DOHH2 (cell line): Measurements from ENCODE around the gene MMP1.

Experiments
- H3F3A ChIP-seq: fragments of 200-600 bp; sonication (generic), shearing (Covaris generic); 2 replicates; pipeline ENCODE4 v1.6.0; 2016; ENCODE audit warnings: antibody characterized with exemption, mild to moderate bottlenecking; ENCODE audit not compliant: control insufficient read depth, insufficient read depth
- H3K27ac ChIP-seq: fragments of 200-600 bp; sonication (generic); 2 replicates; pipeline ENCODE4 v1.5.1; 2014; ENCODE audit warnings: low read depth, mild to moderate bottlenecking, low read length, moderate library complexity
- H3K27me3 ChIP-seq: fragments of 200-600 bp; sonication (generic); 2 replicates; pipeline ENCODE4 v1.6.1; 2014; ENCODE audit warnings: mild to moderate bottlenecking, low read length, mixed read lengths; ENCODE audit not compliant: control insufficient read depth
- H3K36me3 ChIP-seq: fragments of 200-600 bp; sonication (generic); 2 replicates; pipeline ENCODE4 v1.6.1; 2014; ENCODE audit warnings: mild to moderate bottlenecking, low read length, moderate library complexity, mixed read lengths; ENCODE audit not compliant: control insufficient read depth
- H3K4me1 ChIP-seq: fragments of 200-600 bp; sonication (generic); 2 replicates; pipeline ENCODE4 v1.6.1; 2014; ENCODE audit warnings: mild to moderate bottlenecking, low read length, mixed read lengths; ENCODE audit not compliant: control insufficient read depth
- H3K4me2 ChIP-seq: fragments of 200-600 bp; sonication (generic); 2 replicates; pipeline ENCODE4 v1.6.0; 2014; ENCODE audit warnings: mild to moderate bottlenecking, low read length, moderate library complexity
- H3K4me3 ChIP-seq: fragments of 200-600 bp; sonication (generic); 2 replicates; pipeline ENCODE4 v1.5.1; 2014; ENCODE audit warnings: mild to moderate bottlenecking, low read length, mixed read lengths
- H3K79me2 ChIP-seq: fragments of 200-600 bp; sonication (generic); 2 replicates; pipeline ENCODE4 v1.6.1; 2014; ENCODE audit warnings: mild to moderate bottlenecking, low read length, mixed read lengths; ENCODE audit not compliant: control insufficient read depth
- H3K9me2 ChIP-seq: fragments of 200-600 bp; sonication (generic); replicated peaks from 2 replicates; pipeline ENCODE4 v1.6.1; 2014; ENCODE audit warnings: mild to moderate bottlenecking, low read length, mixed read lengths; ENCODE audit not compliant: control insufficient read depth
- H3K9me3 ChIP-seq: fragments of 200-600 bp; sonication (generic); 2 replicates; pipeline ENCODE4 v1.6.1; 2014; ENCODE audit warnings: antibody characterized with exemption, low read length, mixed read lengths; ENCODE audit not compliant: control insufficient read depth, insufficient read depth
- H4K20me1 ChIP-seq: fragments of 200-600 bp; sonication (generic); 2 replicates; pipeline ENCODE4 v1.6.0; 2014; ENCODE audit warnings: low read depth, mild to moderate bottlenecking, antibody characterized with exemption, low read length, moderate library complexity; ENCODE audit not compliant: control insufficient read depth, insufficient read depth
- EZH2phosphoT487 ChIP-seq: fragments of 200-600 bp; sonication (generic); IDR thresholded peaks from 2 replicates; pipeline ENCODE4 v1.6.1; 2017; ENCODE audit warnings: borderline replicate concordance, mild to moderate bottlenecking, antibody characterized with exemption, low read length, moderate library complexity, mixed read lengths
- TF ChIP-seq, protein P1 (sequence below): fragments of 200-600 bp; sonication (generic); IDR thresholded peaks from one replicate; pipeline ENCODE4 v1.5.1; 2014; ENCODE audit warnings: antibody characterized with exemption, mild to moderate bottlenecking, low read depth, low read length; ENCODE audit not compliant: poor library complexity, severe bottlenecking

Gene MMP1

DNA sequence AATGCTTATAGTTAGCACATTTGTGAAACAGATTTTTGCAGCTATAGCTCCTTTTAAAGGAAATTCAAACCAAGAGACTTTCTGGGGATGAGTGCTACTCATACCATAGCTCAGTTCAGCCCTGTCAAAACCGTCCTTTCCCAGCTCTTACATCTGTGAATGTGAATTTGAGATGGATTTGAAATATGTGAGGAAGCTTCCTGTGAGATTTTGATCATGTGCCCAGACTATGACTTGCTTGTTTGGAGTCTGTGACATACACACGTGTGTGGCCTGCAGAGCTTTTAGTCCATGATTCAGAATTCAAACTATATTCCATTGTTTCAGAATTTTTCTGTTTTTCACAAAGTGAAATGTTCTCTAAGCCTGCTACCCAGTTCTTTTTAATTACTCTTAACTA lies 4.4 kb upstream of the MMP1 start:
- no peak for TF ChIP-seq EZH2phosphoT487
- TF ChIP-seq, protein P1, sequence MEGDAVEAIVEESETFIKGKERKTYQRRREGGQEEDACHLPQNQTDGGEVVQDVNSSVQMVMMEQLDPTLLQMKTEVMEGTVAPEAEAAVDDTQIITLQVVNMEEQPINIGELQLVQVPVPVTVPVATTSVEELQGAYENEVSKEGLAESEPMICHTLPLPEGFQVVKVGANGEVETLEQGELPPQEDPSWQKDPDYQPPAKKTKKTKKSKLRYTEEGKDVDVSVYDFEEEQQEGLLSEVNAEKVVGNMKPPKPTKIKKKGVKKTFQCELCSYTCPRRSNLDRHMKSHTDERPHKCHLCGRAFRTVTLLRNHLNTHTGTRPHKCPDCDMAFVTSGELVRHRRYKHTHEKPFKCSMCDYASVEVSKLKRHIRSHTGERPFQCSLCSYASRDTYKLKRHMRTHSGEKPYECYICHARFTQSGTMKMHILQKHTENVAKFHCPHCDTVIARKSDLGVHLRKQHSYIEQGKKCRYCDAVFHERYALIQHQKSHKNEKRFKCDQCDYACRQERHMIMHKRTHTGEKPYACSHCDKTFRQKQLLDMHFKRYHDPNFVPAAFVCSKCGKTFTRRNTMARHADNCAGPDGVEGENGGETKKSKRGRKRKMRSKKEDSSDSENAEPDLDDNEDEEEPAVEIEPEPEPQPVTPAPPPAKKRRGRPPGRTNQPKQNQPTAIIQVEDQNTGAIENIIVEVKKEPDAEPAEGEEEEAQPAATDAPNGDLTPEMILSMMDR: no peak
- Histone ChIP-seq H3K36me3 (no peaks in the 10 kb centered on the region), H3K27ac (no peak overlapping the region), H4K20me1 (no peaks in the 10 kb centered on the region), H3K9me2 (no peaks in the 10 kb centered on the region), H3K4me2 (no peak overlapping the region), H3K4me3 (no peak overlapping the region), H3K27me3 (peaks cover 7% of the 10 kb centered on the region; the same call in 1 of the 2 replicates), H3K79me2 (no peaks in the 10 kb centered on the region), H3F3A (no peaks in the 10 kb centered on the region), H3K4me1 (no peaks in the 10 kb centered on the region), H3K9me3 (no peaks in the 10 kb centered on the region)

DNA sequence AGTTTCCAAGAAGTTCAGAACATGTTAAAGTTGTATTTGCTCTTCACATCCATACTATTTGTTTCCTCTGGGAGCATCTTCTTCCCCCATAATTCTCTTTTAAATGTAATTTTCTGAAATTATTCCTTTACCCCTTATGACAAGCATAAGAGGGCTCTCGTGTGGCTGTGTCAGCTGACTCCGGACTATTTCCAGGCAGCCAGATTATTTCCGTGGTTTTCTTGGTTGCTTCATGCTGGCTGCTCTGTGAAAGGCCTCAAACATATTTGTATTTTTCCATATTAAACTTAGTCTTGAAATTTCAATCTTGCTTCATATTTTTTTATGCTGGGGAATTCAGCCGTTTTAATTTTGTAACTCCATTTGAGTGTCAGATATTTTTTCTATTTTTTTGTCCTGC lies 2.8 kb upstream of the MMP1 start:
- H3K4me1 ChIP-seq: no peaks in the 10 kb centered on the region
- no peaks in the 10 kb centered on the region for H3K36me3 ChIP-seq
- H3K79me2 ChIP-seq: no peaks in the 10 kb centered on the region
- H3K27me3 ChIP-seq: peaks cover 9% of the 10 kb centered on the region; the same call in 1 of the 2 replicates
- no peaks in the 10 kb centered on the region for H3F3A ChIP-seq
- no peak overlapping the region for H3K4me3 ChIP-seq
- H3K4me2 ChIP-seq: no peak overlapping the region
- no peaks in the 10 kb centered on the region for H4K20me1 ChIP-seq
- TF ChIP-seq, protein P1: no peak
- TF ChIP-seq EZH2phosphoT487: no peak
- H3K9me3 ChIP-seq: no peaks in the 10 kb centered on the region
- no peak overlapping the region for H3K27ac ChIP-seq
- H3K9me2 ChIP-seq: no peaks in the 10 kb centered on the region

DNA sequence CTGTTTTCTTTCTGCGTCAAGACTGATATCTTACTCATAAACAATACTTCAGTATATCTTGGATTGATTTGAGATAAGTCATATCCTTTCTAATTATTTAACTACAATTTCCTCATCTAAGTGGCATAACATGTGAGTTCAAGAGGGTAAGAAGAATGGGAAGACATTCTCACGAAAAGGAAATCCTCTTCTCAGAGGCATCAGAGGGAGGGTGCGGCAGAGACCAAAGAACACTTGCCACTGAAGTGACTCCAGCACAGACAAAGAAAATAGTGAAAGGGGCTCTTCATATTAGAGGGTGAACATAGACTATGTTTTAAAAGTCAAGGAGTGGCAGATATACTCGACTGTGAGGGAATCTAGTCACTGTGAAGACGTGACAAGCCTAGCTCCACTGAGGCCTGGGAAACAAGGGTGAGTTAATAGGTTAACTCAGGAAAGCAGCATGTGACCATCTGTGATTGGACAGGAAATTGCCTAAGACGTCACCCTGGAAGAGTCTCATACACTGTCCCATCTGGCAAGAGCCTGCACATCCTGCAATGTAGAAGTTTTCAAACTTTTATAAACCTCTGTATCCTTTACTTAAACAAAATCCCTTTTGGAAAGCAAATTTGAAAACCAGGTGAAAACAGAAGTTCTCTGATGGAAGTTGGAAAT lies 1.9 kb upstream of the MMP1 start:
- no peaks in the 10 kb centered on the region for H4K20me1 ChIP-seq
- H3K36me3 ChIP-seq: no peaks in the 10 kb centered on the region
- H3K4me1 ChIP-seq: no peaks in the 10 kb centered on the region
- no peak overlapping the region for H3K4me3 ChIP-seq
- no peaks in the 10 kb centered on the region for H3F3A ChIP-seq
- TF ChIP-seq, protein P1: no peak
- no peak for TF ChIP-seq EZH2phosphoT487
- H3K27ac ChIP-seq: no peak overlapping the region
- H3K27me3 ChIP-seq: peaks cover 9% of the 10 kb centered on the region; the same call in 1 of the 2 replicates
- H3K79me2 ChIP-seq: no peaks in the 10 kb centered on the region
- H3K9me2 ChIP-seq: no peaks in the 10 kb centered on the region
- H3K4me2 ChIP-seq: no peak overlapping the region
- no peaks in the 10 kb centered on the region for H3K9me3 ChIP-seq
